Kidney capillary endothelial cell (primary cell): ENCODE results near the gene KRTAP17-1.
"Not testable (repeated sequence)": the region's sequence is repeated elsewhere in the genome, so short reads cannot be mapped to it uniquely, and the experiment has no call there.

Source experiments
- DNase-seq: peaks from one replicate; pipeline ENCODE4 v3.0.0-alpha.2; 2018; ENCODE audit warnings: low spot score

The KRTAP17-1 gene

DNA sequence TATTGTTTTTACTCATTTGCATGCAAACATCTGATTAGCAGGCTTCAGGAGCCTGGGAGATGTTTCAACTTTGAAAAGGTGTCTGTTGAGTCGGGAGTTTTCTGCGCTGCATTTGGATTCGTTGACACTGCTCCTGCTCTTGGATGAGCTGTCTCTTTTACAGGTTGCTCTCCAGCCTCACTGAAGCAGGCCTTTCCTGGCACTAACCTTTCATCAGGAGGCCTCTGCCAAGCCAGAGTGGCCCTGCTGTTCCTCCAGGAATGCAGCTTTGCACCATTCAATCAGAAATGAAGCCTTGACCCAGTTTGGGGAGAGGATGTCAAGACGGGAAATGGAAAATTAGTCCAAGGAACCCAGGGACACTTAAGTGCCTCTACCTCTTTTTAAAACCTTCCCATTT is 12.5 kb downstream of the KRTAP17-1 start:
- DNase-seq, result no peak

- DNase-seq, result no peak
These were observed 13.3 kb downstream of the KRTAP17-1 start, which contains the start of gene KRTAP29-1 for GRCh38 chr17:41301916-41302901. TSS of gene KRTAP29-1 (minus strand) at chr17:41302851. CDS start at chr17:41302851, 0 bp downstream.

GRCh38 chr17:41301204-41301790 is 14.2 kb downstream of the KRTAP17-1 start:
- DNase-seq, result no peak

- DNase-seq, result no peak
These were observed 16.9 kb downstream of the KRTAP17-1 start for GRCh38 chr17:41298458-41299135.

GRCh38 chr17:41296846-41297245 is 18.7 kb downstream of the KRTAP17-1 start:
- DNase-seq, result no peak

DNA sequence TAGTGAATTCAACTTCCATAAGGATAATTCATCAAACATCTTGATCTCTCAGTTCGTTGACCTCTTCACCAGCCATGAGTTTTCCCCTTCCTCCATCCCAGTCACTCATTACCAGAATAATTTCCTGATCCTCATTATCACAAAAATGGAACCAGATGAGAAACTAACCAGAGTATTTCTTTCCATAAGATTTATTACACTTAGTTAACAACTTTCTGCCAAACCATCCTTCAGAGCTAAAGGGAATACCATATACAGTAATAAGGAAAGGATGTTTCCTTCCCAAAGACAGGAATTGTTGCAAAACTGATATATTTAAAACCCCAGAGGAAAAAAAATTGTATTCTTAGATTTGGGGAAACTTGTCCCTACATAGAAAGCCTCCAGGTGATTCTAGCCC is 21.5 kb downstream of the KRTAP17-1 start:
- DNase-seq, result no peak

DNA sequence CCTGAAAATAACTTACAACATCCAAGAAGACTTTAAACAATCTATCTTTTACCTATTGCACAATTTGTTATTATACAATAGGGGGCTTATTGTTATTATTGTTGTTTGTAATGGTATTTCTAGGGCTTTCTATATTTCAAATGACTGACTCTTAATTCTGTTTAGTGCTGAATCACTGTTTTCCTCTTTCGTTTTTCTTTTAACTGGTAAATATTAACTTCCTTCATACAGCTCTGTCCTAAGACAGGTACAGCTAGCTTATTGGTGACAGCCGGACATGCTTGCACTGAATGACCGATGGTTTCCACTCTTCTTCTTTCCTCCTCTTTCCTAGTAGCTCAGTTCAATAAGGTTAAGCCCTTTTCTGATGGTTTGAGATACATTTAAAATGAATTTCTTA is 28.5 kb downstream of the KRTAP17-1 start:
- DNase-seq, result no peak

DNA sequence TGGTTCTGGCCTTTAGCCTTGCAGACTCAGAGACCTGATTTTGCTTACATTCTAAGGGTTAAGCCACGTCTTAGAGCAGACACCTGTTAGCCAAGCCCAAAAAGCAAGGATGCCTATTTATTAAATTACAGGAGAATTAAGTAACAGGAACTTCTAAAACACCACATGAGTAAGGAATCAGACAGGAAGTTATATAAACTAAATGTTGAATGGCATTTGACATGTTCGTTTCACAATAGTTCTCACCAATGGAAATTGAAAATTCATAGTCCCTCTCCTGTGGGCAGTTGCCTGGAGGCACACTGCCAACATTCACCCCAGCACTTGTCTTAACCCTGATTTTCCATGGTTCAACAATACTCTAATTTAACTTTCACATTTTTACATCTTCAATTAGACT is 31.0 kb downstream of the KRTAP17-1 start:
- DNase-seq, result no peak

DNA sequence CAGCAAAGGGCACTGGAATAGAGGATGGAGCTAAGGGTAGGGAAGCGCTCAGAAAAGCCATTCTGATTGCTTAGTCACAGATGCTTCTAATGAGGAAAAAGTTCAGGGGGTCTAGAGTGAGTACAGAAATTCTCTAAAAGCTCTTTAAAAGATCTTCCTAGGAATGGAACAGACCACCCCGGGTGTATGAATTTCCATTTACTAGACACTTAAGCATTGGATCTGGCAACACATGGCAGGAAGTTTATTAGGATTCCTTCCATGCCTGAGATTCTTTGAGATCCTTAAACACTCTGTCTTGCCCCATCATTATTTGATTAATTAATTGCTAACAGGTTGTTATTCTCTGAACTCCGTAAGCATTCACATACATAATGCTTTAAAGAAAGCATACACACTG is 31.5 kb downstream of the KRTAP17-1 start:
- DNase-seq, result no peak

DNA sequence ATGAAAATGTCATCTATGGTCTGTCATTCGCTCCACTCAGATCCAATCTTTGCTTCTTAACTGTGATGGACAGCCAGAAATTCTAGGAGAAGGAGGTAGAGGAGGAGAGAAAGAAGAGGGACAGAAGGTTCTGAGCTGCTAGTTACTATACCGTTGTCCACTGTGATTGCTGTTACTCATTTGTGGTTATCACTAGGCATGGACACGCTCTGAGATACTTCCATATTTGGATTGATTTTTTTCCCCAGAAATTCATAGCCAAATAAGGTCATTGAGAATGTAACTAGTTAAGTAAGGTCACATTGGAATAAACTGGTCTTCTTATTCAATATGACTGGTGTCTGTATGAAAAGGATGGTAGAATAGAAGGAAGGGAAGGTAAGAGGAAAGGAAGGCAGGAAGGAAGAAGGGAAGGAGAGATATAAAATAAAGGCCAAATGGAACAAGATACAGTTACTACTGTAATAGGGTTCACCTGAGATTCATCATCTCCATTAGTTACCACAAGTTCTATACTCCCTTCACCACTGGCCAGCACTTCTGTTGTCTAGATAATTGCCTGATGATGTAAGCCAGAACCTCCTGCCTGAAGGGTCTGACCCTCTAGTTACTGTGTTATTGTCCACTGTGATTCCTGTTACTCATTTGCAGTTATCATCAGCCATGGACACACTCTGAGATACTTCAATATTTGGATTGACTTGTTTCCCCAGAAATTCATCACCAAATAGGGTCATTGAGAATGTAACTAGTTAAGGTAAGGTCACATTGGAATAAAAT is 37.1 kb downstream of the KRTAP17-1 start:
- DNase-seq, result no peak

- DNase-seq, result not testable (repeated sequence)
These were observed 39.8 kb downstream of the KRTAP17-1 start, which contains the start of gene KRTAP9-7 for GRCh38 chr17:41275648-41276190. TSS of gene KRTAP9-7 (plus strand) at chr17:41275698. CDS start at chr17:41275698, 0 bp downstream.

- DNase-seq, result no peak
These were observed 43.7 kb downstream of the KRTAP17-1 start for GRCh38 chr17:41271858-41272257.

DNA sequence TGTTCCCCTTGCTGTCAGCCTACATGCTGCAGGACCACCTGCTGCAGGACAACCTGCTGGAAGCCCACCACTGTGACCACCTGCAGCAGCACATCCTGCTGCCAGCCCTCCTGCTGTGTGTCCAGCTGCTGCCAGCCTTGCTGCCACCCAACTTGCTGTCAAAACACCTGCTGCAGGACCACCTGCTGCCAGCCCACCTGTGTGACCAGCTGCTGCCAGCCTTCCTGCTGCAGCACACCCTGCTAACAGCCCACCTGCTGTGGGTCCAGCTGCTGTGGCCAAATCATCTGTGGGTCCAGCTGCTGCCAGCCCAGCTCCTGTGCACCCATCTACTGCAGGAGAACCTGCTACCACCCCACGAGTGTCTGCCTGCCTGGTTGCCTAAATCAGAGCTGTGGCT is 44.2 kb downstream of the KRTAP17-1 start:
- not testable (repeated sequence) for DNase-seq

DNA sequence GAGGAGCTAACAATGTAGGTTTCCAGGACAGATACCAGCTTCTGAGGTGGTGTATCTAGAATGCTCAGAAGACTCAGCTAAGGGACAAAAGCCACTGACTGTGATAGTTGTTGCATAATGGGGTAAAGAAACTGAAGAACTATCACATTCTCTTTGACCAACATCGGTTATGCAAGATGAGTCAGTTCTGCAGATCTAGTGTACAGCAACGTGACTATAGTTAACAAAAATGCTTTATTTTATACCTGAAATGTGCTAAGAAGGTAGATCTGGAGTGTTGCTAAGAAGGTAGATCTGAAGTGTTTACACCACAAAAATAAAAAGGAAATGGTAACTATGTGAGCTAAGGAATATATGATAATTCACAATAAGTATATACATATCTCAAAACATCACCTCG is 47.8 kb downstream of the KRTAP17-1 start:
- DNase-seq, result no peak

- no peak for DNase-seq
These were observed 50.4 kb downstream of the KRTAP17-1 start, which contains the start of gene KRTAP9-6 for GRCh38 chr17:41265078-41265477. TSS of gene KRTAP9-6 (plus strand) at chr17:41265378. CDS start at chr17:41265378, 0 bp downstream.
